ENCODE data around the gene H6PD.

Gene H6PD, protein sequence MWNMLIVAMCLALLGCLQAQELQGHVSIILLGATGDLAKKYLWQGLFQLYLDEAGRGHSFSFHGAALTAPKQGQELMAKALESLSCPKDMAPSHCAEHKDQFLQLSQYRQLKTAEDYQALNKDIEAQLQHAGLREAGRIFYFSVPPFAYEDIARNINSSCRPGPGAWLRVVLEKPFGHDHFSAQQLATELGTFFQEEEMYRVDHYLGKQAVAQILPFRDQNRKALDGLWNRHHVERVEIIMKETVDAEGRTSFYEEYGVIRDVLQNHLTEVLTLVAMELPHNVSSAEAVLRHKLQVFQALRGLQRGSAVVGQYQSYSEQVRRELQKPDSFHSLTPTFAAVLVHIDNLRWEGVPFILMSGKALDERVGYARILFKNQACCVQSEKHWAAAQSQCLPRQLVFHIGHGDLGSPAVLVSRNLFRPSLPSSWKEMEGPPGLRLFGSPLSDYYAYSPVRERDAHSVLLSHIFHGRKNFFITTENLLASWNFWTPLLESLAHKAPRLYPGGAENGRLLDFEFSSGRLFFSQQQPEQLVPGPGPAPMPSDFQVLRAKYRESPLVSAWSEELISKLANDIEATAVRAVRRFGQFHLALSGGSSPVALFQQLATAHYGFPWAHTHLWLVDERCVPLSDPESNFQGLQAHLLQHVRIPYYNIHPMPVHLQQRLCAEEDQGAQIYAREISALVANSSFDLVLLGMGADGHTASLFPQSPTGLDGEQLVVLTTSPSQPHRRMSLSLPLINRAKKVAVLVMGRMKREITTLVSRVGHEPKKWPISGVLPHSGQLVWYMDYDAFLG

DNA sequence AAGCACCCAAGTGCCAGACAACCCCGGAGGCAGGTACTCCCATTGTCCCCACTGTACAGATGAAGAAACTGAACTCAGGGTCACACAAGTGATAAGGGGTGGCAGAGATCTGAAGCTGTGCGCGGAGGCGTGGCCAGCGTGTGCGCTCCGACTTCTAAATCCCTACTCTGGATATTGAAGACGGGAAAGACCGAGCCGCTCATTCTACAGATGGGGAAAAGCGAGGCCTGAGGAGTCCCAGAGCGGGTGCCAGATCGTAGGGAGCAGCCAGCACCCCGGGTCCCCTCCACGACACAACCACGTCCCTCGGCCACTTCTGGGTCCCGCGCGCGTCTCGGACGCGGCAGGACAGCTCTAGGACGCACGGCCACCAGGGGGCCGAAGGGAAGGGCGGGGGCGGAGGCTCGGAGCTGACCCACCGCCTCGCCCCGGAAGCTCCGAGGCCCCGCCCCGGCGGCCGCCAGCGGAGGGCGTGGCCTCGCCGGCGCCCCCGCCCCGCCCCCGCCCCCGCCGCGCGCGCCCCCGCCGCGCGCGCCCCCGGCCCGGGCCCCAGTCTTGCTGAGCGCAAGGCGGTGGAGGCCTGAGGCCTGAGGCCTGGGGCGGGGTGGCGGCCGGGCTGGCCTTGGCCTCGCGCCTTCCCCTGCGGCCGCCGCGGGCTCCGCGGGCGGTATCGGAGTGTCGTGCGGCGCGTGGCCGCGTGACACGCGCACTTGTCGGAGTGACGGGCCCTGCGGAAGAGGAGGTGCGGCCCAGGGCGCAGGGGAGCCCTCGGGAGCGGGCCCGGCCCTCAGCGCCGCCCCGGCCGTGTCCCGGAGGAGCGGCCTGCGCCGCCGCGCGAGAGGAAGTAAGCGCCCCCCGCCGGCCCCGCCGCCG is at the start of gene H6PD:
TSS of gene H6PD (plus strand) at position 552 of the 873 bp plus-strand sequence. CDS start 10,161 bp downstream, outside the sequence.
- DNase-seq: peak; percentile 86

DNA sequence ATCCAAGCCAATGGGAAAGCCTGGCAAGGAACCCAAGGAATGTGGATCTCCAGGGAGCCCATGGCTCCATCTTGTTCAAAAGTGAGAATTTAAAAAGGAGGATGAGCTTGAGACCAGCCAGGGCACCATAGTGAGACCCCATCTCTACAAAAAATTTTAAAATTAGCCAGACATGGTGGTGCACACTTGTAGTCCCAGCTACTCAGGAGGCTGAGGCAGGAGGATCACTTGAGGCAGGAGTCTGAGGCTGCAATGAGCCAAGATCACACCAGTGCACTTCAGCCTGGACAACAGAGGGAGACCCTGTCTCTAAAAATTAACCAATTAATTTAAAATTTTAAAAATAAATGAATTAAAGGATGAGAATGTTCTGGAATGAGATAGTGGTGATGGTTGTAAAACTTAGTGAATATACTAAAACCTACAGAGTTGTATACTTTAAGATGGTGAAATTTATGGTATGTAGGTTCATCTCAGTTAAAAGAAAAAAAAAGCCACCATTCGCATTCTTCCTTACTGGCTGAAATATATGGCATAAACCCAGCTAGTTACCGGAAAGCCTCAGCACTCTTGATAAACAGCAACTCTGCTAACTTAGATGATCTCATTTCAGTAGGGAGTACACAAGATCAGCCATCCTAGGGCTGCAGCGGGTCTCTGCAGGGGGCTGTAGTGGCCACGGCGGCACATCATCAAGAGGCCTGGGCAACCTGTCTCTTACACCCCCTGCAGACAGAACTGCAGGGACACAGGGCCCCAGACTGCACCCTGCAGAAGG is 48.3 kb upstream of the H6PD start:
- no peak for DNase-seq

DNA sequence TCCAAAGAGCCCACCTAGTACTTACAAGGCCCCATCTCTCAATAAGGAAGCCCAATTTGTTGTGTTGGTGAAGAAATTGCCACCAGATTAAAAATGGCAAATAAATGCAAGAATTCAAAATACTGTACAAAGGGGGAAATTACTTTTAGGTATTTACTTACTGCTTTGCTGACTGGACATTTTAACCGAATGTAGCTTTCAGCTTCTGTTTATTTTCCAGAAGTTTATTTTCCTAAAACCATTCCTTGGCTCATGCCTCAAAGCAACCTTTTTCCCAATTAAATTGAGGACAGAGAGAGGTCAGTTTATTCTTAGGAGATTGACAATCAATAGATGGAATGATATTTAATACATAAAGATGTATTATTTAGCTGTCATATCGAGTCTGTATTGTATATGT is 47.6 kb upstream of the H6PD start:
- DNase-seq: no peak

DNA sequence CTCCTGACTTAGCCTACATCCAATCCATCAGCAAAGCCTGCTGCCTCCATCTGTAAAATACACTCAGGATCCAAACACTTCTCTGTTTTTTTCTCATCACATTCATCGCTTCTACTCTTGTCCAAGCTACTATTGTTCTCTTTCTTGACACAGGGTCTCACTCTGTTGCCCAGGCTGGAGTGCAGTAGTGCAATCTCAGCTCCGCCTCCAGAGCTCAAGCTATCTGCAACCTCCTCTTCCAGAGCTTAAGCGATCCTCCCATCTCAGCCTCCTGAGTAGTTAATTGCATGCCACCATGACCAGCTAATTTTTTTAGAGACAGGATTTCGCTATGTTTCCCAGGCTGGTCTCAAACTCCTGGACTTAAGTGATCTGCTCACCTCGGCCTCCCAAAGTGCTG is 44.3 kb upstream of the H6PD start:
- no peak for DNase-seq

DNA sequence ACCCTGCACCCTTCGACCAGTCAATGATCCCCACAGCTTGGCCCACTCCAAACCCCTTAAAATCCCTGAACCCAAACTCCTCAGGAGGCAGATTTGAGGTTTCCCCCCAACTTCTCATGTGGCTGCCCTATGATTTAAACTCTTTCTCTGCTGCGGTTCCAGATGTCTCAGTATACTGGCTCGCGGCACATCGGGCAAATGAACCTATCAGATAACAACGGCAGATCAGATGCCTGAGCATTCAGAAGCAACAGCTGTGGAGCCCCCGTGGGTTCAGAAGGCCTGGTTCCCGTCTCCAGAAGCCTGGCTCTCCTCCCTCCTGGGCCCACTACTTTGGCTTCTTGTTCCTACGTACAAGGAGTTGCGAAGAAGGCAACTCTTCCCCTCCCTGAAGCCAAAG is 43.3 kb upstream of the H6PD start:
- DNase-seq: no peak

DNA sequence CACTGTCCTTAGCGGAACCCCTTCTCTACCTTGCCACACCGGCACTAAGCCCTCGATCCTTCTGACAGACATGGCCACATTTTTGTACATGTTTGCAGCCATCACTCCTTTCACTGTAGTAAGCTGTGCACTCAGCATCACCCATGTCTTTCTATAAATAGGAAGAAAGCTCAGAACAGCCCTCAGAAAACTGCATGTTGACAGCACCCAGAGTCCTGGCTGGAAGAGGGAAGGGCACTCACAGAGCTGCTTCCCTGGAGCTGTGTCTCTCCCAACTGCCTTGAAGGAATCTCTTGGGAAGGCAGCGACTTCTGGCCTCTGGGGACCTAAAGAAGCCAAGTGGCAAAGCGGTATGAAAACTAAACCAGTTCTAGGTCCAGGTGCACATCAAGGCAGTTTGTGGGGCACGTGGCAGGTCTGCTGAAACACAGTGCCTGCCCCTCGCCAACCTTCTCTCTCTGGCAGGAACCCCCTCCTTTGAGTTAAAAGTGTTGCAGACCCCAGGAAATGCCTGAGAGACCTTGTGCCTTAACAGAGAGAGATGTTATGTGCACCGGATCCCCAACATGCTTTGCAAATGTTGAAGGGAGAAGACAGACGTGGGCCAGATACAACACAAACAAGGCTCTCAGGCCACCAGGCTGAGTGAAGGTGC is 41.9 kb upstream of the H6PD start:
- no peak for DNase-seq

DNA sequence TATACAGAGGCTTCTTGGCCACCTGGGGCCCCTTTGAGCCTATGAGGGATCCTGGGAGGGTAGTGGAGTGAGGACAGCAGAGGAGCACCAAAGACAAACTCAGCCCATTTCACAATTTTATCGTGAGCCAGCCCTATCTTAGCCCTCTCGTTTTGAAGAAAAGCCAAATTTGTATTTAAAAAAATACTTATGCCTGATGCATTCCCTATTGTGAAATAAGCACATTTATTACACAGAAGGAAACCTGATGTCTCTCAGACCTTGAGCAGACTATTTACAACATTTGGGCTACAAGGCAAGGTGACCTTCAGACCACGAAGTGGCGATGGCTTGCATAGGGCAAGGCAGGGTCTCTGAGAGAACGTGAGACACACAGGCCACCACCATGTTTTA is 41.3 kb upstream of the H6PD start:
- DNase-seq: no peak

DNA sequence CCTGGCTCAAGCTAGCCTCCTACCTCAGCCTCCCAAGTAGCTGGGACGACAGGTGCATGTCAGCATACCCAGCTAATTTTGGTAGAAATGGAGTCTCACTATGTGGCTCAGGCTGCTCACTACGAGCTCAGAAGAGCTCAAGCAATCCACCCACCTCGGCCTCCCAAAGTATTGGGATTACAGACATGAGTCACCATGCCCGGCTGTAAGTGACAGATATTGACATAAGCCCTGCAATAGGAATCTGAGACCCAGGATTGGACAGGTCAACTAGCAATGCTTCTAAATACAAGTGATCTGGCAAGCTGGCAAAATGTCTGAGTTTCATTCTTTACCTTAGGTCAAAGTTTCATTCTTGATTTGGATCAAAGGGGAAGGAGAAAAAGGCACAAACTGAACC is 40.5 kb upstream of the H6PD start:
- no peak for DNase-seq

DNA sequence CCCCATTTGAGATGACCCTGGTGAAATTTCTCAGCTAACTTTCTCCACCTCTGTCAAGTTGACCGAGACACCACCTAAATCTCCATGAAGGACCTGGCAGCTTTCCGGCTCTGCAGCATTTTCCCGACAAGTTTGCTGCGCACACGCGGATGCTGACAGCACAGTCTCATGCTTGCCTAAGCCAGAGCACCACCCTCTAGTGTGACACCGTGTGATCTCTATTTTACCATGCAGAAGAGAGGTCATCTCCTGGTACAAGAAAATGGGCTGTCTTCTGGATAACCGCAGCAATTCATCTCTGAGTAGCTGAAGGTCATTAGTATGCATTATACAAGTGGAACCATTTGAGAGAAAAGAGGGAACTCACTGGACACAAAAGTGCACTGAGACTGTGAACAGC is 38.9 kb upstream of the H6PD start:
- no peak for DNase-seq

DNA sequence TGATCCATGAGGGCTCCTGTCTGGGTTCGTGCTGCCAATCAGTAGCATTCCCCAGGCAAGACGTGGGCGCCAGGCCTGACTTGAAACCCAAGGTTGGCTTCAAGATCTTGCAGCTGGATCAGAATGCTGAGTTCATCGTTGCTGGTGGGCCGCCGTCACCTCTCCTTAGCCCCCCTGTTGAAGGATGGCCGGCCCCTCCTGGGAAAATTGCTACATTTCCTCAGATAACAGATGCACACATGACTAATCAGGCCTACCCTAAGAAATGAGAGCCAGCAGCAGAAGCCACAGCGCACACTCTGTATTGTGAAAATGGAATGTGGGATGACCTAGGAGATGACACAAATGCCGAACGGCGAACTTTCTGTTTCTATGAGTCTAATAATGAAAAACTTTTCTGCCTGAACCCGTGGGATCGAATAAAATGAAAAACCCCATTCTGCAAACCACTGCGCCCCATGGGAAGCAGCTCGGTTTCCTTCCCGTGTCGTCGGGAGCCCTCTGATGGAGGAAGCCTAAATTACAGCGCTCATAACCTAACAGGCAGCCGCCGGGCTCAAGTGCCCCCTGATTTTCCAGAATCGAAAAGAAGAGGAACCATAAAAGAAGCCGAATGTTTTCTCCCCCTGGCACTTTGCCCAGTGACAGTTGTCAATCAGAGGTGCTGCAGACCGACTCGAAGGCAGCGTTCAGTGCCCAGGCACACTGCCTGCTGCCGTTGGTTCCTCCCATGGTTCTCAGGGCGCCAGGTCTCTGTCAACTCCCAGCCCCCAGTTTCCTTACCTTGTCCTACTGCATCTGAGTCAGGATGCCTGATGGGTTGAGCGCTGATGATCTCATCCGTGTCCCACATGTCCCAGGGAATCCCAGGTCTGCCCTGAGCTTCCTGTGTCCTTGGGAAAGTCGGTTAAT is 38.2 kb upstream of the H6PD start:
- peak; percentile 68 for DNase-seq

DNA sequence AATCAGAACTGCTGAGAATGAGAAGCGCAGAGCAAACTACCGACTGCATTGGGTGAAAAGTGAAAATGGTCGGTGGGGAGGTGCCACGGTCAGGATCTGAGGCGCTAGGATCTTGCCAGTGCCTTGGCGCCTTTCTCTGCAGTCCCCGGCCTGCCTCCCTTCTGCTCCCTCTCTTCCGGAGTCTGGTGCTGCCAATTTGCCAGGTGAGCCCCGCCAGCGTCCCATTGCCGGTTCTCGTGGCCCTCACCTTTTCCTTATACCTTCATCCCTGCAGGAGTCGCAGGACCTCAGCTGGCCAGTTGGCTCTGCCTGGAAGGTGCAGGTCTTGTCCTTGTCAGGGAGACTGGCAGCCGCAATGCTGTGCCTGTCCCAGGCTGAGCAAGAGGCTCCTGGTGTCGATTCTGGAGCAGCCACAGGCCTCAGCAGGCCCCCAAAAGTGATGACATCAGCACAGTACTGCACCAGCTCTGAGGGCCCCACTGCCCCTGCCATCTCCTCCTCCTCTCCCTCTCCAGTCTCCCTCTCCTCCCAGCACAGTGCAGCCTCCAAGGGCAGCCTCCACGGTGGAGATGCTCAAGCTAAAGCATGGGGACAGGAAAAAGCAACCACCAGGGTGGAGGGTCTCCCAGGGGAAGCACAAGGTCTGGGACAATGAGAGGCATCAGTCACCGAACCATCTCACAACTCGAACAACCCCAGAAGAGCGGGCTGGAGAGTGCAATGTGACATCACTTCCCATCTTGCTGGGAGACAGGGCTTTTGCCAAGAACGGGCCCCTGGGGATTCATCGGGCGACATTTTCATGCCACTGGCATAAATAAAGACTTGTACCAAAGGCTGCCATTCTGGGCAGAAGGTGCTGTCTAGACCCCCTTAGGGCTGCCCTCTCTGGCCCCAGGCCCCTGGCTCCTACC is 37.1 kb upstream of the H6PD start:
- DNase-seq: no peak

DNA sequence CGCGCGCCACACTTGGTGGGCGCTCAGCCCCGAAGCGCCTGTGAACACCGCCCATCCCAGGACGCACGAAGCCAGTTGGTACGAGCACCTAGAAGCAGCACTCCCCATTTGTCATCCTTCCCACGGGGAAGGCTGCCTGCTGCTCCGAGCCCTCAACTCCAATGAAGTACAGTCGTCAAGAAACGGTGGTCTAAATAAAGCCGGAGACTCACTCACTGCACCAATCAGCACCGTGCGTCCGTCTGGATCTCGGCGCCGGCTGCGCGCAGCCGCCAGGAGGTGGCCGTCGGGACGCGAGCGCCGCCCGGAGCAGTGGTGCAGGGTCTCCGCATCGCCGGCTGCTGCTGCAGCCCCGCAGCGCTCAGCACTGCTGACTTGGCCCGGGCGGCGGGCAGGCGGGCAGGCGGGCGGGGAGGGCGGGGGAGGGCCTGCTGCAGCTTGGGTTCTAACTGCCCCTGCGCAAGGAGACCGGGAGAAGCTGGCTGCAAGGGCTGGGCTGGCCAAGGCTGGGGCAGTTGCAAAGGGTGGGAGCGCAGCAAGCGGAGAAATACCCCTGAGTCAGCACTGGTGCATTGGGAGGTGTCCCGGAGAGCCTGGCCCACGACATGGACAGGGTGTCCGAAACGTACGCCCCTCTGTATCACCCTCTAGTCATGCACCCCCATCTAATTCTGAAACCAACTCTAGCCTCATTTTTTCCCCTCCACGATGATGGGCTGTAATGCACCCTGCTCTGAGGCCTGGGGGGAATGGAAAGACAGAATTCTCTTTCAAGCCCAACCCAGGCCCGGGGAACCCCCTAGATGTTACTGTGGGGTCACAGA is 35.8 kb upstream of the H6PD start:
- no peak for DNase-seq

DNA sequence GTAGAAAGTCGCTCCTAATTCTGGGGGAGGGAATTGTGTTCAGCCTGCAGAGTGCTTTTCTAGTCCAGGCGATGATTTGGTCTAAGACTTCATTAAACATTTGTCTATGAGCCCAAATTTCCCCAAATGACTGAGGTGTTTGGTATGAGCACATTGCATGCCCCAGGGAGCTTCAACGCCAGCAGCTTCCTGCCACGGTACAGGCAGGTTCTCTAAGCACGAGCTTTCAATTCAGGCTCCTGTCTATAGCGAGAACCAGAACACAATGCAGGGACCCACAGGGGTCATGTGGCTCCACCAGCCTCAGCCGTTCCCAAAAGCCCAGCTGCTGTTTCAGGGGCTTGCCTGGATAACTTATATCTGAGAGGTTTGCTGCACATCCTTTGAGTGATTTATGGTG is 34.1 kb upstream of the H6PD start:
- DNase-seq: no peak

DNA sequence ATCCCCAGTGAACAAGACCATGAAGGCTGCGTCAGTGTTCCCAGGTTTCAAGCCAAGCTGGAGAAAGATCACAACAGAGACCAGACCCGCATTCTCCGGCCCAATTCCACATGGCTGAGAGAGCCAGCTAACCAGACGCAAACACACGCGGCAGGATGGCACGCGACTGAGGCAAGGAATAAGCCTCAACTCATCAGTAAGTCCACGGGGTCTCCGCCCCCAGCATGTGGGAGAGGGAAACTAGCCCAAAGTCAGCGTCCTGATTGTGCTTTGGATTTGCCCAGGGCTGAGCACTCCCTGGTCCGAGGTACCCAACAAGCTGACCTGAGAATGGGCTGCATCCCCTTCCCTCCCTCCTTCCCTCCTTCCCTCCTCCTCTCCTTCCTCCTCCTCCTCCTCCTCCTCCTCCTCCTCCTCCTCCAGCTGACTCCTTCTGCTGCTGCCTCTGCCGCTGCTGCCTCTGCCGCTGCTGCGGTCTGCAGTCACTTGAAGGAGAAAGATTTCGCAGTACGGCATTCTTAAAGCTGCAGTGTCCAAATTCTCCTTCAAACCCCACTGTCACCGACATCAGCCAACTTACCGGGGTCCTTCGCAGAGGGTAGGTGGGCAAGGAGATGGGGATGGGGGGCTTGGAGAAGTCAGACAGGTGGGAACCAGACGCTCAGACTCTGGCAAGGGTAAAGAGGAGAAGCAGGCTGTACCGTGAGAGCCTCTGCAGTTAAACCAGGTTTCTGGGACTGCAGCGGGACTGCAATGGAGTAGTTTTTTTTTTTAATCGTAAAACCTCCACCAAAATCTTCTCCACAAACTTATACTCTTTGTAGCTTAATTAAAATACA is 33.0 kb upstream of the H6PD start:
- DNase-seq: no peak

DNA sequence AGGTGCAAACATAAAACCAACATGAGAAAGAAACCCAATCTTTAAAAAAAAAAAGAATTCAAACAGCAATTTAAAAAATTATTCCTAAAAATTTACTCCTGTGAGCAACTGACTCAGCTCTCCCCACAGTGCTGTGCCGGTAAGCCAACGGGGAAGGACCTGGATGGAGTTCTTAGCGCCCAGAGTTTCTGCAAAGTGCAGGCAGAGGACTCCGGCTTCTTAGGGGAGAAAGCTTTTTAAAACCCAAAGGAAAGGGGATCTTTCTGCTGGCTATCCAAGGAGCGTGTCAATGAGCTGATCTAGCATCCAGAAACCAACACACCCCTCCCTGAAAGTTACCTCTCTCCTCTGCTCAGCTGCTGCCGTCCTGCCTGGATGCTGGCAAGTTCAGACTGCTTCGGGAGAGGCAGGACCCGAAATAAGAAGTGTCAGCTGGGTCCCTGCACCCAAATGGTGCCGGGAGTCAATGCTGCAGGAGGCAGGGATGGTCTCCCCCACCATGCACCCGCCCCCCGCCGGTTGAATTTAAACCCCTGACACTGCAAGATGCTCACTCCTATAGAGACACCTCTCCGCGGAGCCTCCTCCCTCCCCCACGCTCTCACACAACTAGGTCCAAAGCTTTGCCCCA is 32.2 kb upstream of the H6PD start:
- DNase-seq: no peak

DNA sequence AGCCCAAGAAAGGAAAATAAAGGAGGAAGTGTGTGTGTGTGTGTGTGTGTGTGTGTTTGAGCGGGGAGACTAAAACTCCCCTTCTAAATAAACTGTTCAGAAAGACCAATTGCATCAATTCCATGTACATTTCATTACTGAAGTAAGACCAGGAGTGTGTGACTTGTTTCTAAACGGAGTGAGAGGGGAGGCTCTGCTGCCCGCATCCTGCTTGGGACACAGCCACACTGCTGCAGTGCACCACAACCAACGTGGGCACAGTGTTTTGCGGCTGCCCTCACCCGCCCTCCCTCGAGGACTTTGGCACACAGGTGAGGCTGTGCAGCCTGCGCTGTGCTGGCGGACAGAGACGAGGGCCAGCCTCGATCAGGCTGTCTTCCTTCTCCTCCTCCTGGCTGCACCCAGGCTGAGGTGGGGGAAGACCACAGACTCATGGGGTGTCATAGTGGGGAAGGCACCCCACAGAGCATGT is 31.0 kb upstream of the H6PD start:
- DNase-seq: peak; percentile 49

DNA sequence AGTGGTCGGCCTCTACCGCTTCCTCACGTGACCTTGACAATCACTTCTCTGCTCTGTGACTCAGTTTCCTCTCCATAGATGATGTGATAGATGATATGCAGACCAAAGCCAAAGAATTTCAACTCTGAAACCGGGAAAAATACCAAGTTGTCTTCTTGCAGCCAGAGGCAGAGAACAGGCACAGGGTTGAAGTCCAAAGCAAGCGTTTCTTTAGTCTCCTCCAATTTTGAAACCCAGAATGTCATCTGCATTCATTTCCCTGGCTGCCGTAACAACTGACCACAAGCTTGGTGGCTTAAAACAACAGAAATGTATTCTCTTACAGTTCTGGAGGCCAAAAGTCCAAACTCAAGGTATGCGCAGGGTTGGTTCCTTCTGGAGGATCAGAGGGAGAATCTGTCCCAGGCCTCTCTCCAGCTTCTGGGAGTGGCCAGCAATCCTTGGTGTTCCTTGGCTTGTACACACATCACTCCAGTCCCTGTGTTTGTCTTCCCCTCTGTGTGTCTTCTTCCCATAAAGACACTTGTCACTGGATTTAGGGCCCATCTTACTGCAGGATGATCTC is 30.3 kb upstream of the H6PD start:
- no peak for DNase-seq

Data from activated CD4-positive, alpha-beta T cell treated with anti-CD3 and anti-CD28 coated beads, Interleukin-10, Interleukin-2, amounts not matched to agents 100 ng/mL and 50 ng/mL, durations not matched to agents 16 hours and 8 hours (primary cell).